Rectal smooth muscle tissue (tissue), 1 donor: Measurements from ENCODE around the gene CMC1.

Experiments
- H3K27ac ChIP-seq: one replicate; pipeline ENCODE4 v1.7.0; 2013; ENCODE audit warnings: low read depth, low read length, inconsistent platforms
- H3K27me3 ChIP-seq: one replicate; pipeline ENCODE4 v1.7.0; 2013; ENCODE audit warnings: low read length; ENCODE audit not compliant: control insufficient read depth, insufficient read depth
- H3K36me3 ChIP-seq: one replicate; pipeline ENCODE4 v1.7.0; 2013; ENCODE audit warnings: low read length; ENCODE audit not compliant: control insufficient read depth, insufficient read depth
- H3K4me1 ChIP-seq: one replicate; pipeline ENCODE4 v1.7.0; 2013; ENCODE audit warnings: low read length; ENCODE audit not compliant: control insufficient read depth, insufficient read depth
- H3K4me3 ChIP-seq: one replicate; pipeline ENCODE4 v1.7.0; 2013; ENCODE audit warnings: low read length
- H3K9ac ChIP-seq: one replicate; pipeline ENCODE4 v1.7.0; 2013; ENCODE audit warnings: low read length

CMC1 gene

GRCh38 chr3:28218917-28219198, 22.6 kb upstream of the CMC1 start:
- Histone ChIP-seq H3K4me3 (no peak overlapping the region), H3K4me1 (no peaks in the 10 kb centered on the region), H3K27ac (no peak overlapping the region), H3K36me3 (no peaks in the 10 kb centered on the region), H3K27me3 (no peaks in the 10 kb centered on the region), H3K9ac (no peak overlapping the region)

GRCh38 chr3:28224430-28224829, 17.0 kb upstream of the CMC1 start:
- Histone ChIP-seq H3K27ac (no peak overlapping the region), H3K9ac (no peak overlapping the region), H3K4me3 (no peak overlapping the region), H3K4me1 (no peaks in the 10 kb centered on the region), H3K36me3 (no peaks in the 10 kb centered on the region), H3K27me3 (no peaks in the 10 kb centered on the region)

DNA sequence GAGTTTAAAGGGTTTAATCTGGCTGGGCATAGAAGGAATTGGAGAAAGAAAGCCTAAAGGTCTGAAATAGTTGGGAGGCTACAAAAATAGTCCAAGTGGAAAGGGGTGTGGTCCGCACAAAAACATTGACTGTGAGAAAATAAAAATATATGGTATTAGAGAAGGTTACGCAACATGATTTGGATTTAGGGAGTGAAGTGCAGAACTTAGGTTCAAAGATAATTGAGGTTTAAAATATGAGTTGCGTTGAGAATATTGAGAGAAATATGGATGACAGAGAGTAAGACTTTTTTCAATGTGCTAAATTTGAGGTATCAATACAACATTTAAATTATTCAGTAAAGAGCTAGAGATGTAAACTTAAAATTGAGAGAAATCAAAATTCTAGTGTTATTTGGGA, 15.4 kb upstream of the CMC1 start:
- no peak overlapping the region for H3K9ac ChIP-seq
- H3K4me1 ChIP-seq = no peaks in the 10 kb centered on the region
- H3K27me3 ChIP-seq = no peaks in the 10 kb centered on the region
- H3K36me3 ChIP-seq = no peaks in the 10 kb centered on the region
- no peak overlapping the region for H3K27ac ChIP-seq
- no peak overlapping the region for H3K4me3 ChIP-seq

GRCh38 chr3:28228623-28229022, 12.8 kb upstream of the CMC1 start:
- H3K4me1 ChIP-seq = no peaks in the 10 kb centered on the region
- H3K27me3 ChIP-seq = no peaks in the 10 kb centered on the region
- H3K4me3 ChIP-seq = no peak overlapping the region
- H3K9ac ChIP-seq = no peak overlapping the region
- no peaks in the 10 kb centered on the region for H3K36me3 ChIP-seq
- no peak overlapping the region for H3K27ac ChIP-seq

DNA sequence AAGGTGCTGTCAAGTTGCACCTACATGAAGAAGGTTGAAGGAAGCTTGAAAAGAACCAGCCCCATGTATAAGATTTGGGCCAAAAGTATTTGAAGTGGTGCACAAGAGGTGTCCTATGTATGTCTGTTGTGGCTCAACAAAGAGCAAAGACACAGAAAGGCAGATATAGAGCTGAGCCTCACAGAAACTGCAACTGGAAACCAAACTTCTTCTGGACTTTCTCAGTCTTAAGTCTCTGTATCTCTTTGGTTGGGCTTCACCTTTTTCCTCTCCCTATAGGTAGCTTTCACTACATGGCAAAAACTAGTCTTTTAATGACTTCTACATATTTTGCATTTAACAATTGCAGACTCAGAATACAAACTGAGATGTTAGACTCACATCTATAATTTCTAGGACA, 8.8 kb upstream of the CMC1 start:
- Histone ChIP-seq H3K9ac (no peak overlapping the region), H3K4me3 (no peak overlapping the region), H3K36me3 (no peaks in the 10 kb centered on the region), H3K4me1 (no peaks in the 10 kb centered on the region), H3K27ac (no peak overlapping the region), H3K27me3 (no peaks in the 10 kb centered on the region)

DNA sequence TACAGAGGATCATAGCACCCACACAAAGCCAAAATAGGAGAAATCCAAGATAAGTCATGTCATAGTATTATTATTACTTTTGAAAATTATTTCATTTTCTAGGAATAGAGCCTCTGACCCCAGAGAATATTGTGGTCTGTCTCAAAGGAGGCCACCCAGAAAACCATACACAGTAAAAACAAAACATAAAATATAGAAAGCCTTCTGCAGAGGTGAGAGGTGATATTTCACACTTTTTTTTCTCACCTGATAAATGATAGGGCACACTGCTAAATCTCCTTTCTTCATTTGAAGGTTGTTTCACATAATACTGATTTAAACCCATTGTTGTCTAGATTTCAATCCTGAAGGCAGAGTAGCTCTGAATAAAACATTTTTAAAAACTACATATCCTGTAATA, 7.0 kb upstream of the CMC1 start:
- H3K36me3 ChIP-seq = no peaks in the 10 kb centered on the region
- no peak overlapping the region for H3K9ac ChIP-seq
- no peaks in the 10 kb centered on the region for H3K27me3 ChIP-seq
- no peaks in the 10 kb centered on the region for H3K4me1 ChIP-seq
- H3K4me3 ChIP-seq = no peak overlapping the region
- no peak overlapping the region for H3K27ac ChIP-seq

- Histone ChIP-seq H3K27me3 (no peaks in the 10 kb centered on the region), H3K36me3 (no peaks in the 10 kb centered on the region), H3K9ac (no peak overlapping the region), H3K27ac (no peak overlapping the region), H3K4me3 (no peak overlapping the region), H3K4me1 (peaks cover 9% of the 10 kb centered on the region)
Measured at GRCh38 chr3:28239108-28239507, 2.3 kb upstream of the CMC1 start.

GRCh38 chr3:28240441-28240840, 978 bp upstream of the CMC1 start:
- H3K27ac ChIP-seq = no peak overlapping the region
- H3K4me3 ChIP-seq = peak overlapping the region; percentile 88
- no peak overlapping the region for H3K9ac ChIP-seq
- no peaks in the 10 kb centered on the region for H3K27me3 ChIP-seq
- peaks cover 9% of the 10 kb centered on the region for H3K4me1 ChIP-seq
- H3K36me3 ChIP-seq = no peaks in the 10 kb centered on the region

- peaks cover 9% of the 10 kb centered on the region for H3K4me1 ChIP-seq
- peak overlapping the region; percentile 88 for H3K4me3 ChIP-seq
- H3K36me3 ChIP-seq = no peaks in the 10 kb centered on the region
- H3K27ac ChIP-seq = no peak overlapping the region
- H3K9ac ChIP-seq = no peak overlapping the region
- no peaks in the 10 kb centered on the region for H3K27me3 ChIP-seq
Measured at GRCh38 chr3:28242519-28242918, 1.1 kb downstream of the CMC1 start.

DNA sequence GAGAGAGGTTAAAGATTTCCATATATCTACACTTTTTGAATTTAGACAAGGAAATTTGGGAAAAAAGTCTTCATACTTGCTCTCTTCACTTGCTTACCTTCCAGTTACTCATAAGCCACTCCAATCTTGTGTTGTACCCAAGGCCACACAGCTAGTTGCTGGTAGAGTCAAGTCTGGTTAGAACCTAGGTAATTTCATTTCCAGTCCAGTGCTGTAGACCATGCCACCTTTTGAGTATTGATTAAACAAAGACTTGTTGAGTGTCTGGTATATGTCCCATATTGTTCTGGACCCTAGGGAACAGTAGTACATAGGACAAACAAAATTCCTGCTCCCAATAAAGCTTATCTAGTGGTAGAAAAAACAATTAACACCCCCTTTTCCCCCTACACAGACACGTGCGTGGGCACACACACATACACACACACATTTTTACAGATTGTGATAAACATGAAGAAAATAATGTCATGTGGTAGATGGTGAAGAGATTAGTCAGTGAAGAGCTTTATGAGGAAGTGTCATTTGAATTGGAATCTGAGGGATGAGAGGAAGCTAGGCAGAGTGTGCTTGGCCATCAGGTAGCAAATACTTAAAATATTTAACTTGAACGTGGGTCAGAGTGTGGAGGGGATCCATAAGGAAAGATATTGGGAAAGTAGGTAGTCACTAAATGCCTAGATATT, 2.1 kb downstream of the CMC1 start:
- Histone ChIP-seq H3K27me3 (no peaks in the 10 kb centered on the region), H3K4me1 (peaks cover 9% of the 10 kb centered on the region), H3K4me3 (no peak overlapping the region), H3K36me3 (no peaks in the 10 kb centered on the region), H3K9ac (no peak overlapping the region), H3K27ac (no peak overlapping the region)

DNA sequence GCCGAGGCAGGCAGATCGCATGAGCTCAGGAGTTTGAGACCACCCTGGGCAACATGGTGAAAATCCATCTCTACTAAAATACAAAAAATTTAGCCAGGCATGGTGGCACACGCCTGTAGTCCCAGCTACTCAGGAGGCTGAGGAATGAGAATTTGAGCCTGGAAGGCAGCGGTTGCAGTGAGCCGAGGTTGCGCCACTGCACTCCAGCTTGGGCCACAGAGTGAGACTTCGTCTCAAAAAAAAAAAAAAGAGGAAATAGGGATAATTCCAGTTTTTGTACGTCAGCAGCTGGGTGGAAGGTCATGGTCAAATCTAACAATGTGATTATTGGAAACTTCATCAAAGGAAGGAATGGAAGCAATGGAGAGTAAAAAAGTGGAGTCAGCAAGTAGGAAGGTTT, 3.1 kb downstream of the CMC1 start:
- Histone ChIP-seq H3K4me3 (no peak overlapping the region), H3K36me3 (no peaks in the 10 kb centered on the region), H3K27ac (no peak overlapping the region), H3K27me3 (no peaks in the 10 kb centered on the region), H3K9ac (no peak overlapping the region), H3K4me1 (peaks cover 9% of the 10 kb centered on the region)

- Histone ChIP-seq H3K27ac (no peak overlapping the region), H3K9ac (no peak overlapping the region), H3K36me3 (no peaks in the 10 kb centered on the region), H3K27me3 (no peaks in the 10 kb centered on the region), H3K4me1 (peaks cover 3% of the 10 kb centered on the region), H3K4me3 (no peak overlapping the region)
Measured at GRCh38 chr3:28247286-28247685, 5.9 kb downstream of the CMC1 start.

GRCh38 chr3:28250999-28251398, 9.6 kb downstream of the CMC1 start:
- no peaks in the 10 kb centered on the region for H3K27me3 ChIP-seq
- no peak overlapping the region for H3K9ac ChIP-seq
- H3K4me1 ChIP-seq = no peaks in the 10 kb centered on the region
- H3K36me3 ChIP-seq = no peaks in the 10 kb centered on the region
- no peak overlapping the region for H3K4me3 ChIP-seq
- H3K27ac ChIP-seq = no peak overlapping the region
